ENCODE results near the gene THBS2. TPM values are rescaled to one million over a fixed set of nuclear protein-coding genes. Genes with fewer than 3 reads are reported as not detected.
A peak's percentile ranks its signal among the peaks of the same experiment; 100 is the strongest.

THBS2 gene
- total RNA-seq, 4 donors from 2014 or later, result 80.9 to 149 (median 107) TPM

GRCh38 chr6:169269180-169270076 lies 15.8 kb upstream of the THBS2 start:
- Histone ChIP-seq H3K27ac (peak overlapping the region; percentile 64), H3K36me3 (no peaks in the 10 kb centered on the region), H3K9me3 (no peaks in the 10 kb centered on the region), H3K4me3 (no peak overlapping the region), H3K4me1 (peaks cover 17% of the 10 kb centered on the region), H3K27me3 (no peaks in the 10 kb centered on the region)
- 56% methylated on average over 9 of the region's 9 CpGs for WGBS
- no peak for DNase-seq (ENCODE audit: low spot score in 2 of 2)
- TF ChIP-seq EP300 (IDR thresholded peaks at IDR 0.05), result no peak
- no peak for TF ChIP-seq CTCF (IDR thresholded peaks at IDR 0.05)
- peak in 2 of 3 donors; percentile 33 to 43 for TF ChIP-seq POLR2AphosphoS5 (IDR thresholded peaks at IDR 0.05)

GRCh38 chr6:169268276-169268675 lies 14.6 kb upstream of the THBS2 start:
- Histone ChIP-seq H3K27ac (peak overlapping the region; percentile 71), H3K4me3 (no peak overlapping the region), H3K4me1 (peaks cover 17% of the 10 kb centered on the region), H3K36me3 (no peaks in the 10 kb centered on the region), H3K9me3 (no peaks in the 10 kb centered on the region), H3K27me3 (no peaks in the 10 kb centered on the region)
- DNase-seq (ENCODE audit: low spot score in 2 of 2), result no peak
- TF ChIP-seq EP300 (IDR thresholded peaks at IDR 0.05) (no peak), CTCF (IDR thresholded peaks at IDR 0.05) (no peak), POLR2AphosphoS5 (IDR thresholded peaks at IDR 0.05) (no peak), POLR2A (IDR thresholded peaks at IDR 0.05) (no peak)
- WGBS, result 100% methylated on average over 1 of the region's 1 CpG

- DNase-seq (ENCODE audit: low spot score in 2 of 2), result peak in 1 of 2 donors; percentile 72
- 75% methylated on average over 15 of the region's 15 CpGs for WGBS
- Histone ChIP-seq H3K27ac (peak overlapping the region; percentile 67), H3K4me3 (no peak overlapping the region), H3K27me3 (no peaks in the 10 kb centered on the region), H3K9me3 (no peaks in the 10 kb centered on the region), H3K4me1 (peaks cover 17% of the 10 kb centered on the region), H3K36me3 (no peaks in the 10 kb centered on the region)
- TF ChIP-seq POLR2A (IDR thresholded peaks at IDR 0.05) (no peak), CTCF (IDR thresholded peaks at IDR 0.05) (no peak), POLR2AphosphoS5 (IDR thresholded peaks at IDR 0.05) (peak in 2 of 3 donors; percentile 70 to 83), EP300 (IDR thresholded peaks at IDR 0.05) (no peak)
These were observed 13.3 kb upstream of the THBS2 start for GRCh38 chr6:169266746-169267591.

- Histone ChIP-seq H3K4me3 (no peak overlapping the region), H3K36me3 (no peaks in the 10 kb centered on the region), H3K27me3 (no peaks in the 10 kb centered on the region), H3K4me1 (peaks cover 17% of the 10 kb centered on the region), H3K9me3 (no peaks in the 10 kb centered on the region), H3K27ac (peak overlapping the region; percentile 67)
- WGBS, result 80% methylated on average over 4 of the region's 5 CpGs
- no peak for TF ChIP-seq POLR2AphosphoS5 (IDR thresholded peaks at IDR 0.05)
- no peak for TF ChIP-seq POLR2A (IDR thresholded peaks at IDR 0.05)
- no peak for TF ChIP-seq CTCF (IDR thresholded peaks at IDR 0.05)
- no peak for TF ChIP-seq EP300 (IDR thresholded peaks at IDR 0.05)
- DNase-seq (ENCODE audit: low spot score in 2 of 2), result no peak
These were observed 12.6 kb upstream of the THBS2 start for GRCh38 chr6:169266261-169266660.
